Cortex of kidney (tissue), 1 donor: ENCODE data around the gene HIP1.

ENCODE experiments used
- DNase-seq: peaks from one replicate; lab custom pipeline; 2025; lab: John Stamatoyannopoulos, UW

The HIP1 gene

DNA sequence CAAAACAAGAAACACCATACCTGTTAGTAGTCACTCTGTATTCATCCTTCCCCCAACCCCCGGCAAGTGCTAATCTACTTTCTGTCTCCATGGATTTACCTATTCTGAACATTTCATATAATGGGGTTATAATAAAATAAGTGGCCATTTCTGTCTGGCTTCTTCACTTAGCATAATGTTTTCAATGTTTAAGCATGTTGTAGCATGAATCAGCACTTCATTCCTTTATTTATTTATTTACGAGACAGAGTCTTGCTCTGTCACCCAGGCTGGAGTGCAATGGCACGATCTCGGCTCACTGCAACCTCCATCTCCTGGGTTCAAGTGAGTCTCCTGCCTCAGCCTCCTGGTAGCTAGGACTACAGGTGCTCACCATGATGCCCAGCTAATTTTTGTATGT lies 69.2 kb downstream of the HIP1 start:
- DNase-seq, result no peak

- DNase-seq, result no peak
These were observed 70.8 kb downstream of the HIP1 start for GRCh38 chr7:75667938-75668337.

DNA sequence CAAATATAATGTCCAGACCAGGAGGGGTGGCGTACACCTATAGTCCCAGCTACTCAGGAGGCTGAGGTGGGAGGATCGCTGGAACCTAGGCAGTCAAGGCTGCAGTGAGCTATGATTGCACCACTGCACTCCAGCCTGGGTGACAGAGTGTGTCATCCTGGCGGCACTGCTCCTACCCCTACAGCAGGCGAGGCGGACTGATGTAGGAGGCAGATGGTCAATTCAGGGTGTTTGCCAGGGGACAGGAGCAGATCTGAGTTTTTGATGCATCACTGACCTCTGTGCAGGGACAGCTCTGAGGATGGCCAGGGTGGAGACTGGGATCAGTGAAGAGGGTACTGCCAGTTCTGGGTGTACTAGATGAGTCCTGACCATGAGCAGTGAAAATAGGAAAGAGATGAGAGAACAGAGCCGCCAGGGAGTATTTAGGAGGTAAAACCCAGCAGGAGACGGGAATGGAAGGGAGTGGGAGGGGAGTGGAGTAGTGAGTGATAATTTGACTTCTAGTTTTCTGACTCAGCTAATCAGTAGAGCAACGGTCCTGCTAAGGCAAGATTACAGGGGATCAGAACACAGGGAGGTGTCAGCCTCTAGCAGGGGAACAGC lies 75.3 kb downstream of the HIP1 start:
- DNase-seq, result no peak

GRCh38 chr7:75662579-75663301 lies 76.0 kb downstream of the HIP1 start:
- DNase-seq, result no peak

DNA sequence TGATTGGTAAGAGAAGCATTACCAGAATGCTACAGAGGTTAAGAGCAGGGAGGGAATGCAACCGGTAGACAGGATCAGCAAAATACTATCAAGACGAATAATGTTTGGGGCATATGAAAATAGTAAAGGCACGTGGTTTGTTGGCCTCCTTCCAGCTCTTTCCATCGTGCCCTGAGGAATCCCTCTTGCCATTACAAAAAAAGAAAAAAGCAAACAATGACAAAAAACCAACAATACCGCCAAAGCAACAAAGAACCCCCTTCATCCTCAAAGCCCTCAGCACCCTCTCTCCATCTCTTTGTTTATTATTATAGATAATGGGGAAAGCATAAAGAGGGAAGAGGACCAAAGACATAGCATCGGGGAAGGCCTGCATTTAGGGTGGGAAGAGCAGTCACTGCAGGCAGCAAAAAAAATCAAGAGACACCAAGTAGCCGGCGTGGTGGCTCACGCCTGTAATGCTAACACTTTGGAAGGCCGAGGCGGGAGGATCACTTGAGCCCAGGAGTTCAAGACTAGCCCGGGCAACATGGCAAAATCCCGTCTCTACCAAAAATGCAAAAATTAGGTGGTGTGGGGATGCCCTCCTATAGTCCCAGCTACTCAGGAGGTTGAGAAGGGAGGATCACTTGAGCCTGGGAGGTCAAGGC lies 78.0 kb downstream of the HIP1 start:
- no peak for DNase-seq

DNA sequence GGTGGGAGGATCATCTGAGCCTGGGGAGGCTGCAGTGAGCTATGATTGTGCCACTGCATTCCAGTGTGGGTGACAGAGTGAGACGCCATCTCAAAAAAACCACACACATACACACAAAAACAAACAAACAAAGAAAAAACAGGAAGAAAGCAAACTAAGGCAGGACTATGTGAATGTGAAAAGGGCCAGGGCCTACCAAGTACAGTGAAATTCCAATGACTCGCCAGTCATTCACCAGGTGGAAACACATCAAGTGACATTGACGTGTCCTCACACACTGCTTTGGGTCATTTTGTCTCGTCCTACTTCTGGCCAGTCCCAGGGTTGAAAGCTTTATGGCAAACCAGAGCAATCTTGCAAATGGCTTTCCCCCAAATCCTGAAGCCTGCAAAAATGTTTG lies 79.9 kb downstream of the HIP1 start:
- DNase-seq, result no peak

DNA sequence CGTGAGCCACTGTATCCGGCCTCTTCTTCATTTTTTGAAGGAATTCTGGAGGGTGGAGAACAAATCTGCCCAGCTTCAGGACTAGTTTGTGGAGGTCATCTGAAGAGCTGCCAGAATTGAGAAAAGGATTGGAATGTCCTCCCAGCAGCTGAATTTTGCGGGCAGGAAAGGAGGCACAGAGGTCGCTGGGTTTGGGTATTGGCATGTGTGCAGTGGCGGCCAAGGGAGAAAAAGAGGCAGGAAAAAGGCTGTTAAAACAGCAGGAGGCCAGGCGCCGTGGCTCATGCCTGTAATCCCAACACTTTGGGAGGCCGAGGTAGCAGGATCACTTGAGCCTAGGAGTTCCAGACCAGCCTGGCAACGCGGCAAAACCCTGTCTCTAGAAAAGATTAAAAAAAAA lies 80.4 kb downstream of the HIP1 start:
- no peak for DNase-seq

- no peak for DNase-seq
These were observed 80.9 kb downstream of the HIP1 start for GRCh38 chr7:75657866-75658265.

- no peak for DNase-seq
These were observed 82.0 kb downstream of the HIP1 start for GRCh38 chr7:75656740-75657139.

DNA sequence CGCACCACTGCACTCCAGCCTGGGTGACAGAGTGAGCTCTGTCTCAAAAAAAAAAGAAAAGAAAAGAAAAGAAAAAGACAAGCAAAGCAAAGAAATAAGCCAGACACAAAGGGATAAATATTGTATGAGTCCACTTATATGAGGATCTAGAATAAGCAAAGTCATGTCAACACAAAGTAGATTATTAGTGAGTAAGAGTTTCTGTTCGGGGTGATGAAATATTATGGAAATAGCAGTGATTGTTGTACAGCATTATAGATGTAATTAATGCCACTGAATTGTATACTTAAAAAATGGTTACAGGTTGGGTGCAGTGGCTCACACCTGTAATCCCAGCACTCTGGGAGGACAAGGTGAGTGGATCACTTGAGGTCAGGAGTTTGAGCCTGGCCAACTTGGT lies 83.2 kb downstream of the HIP1 start:
- DNase-seq, result no peak

- no peak for DNase-seq
These were observed 83.9 kb downstream of the HIP1 start for GRCh38 chr7:75654855-75655254.

- no peak for DNase-seq
These were observed 85.1 kb downstream of the HIP1 start for GRCh38 chr7:75653651-75654050.

DNA sequence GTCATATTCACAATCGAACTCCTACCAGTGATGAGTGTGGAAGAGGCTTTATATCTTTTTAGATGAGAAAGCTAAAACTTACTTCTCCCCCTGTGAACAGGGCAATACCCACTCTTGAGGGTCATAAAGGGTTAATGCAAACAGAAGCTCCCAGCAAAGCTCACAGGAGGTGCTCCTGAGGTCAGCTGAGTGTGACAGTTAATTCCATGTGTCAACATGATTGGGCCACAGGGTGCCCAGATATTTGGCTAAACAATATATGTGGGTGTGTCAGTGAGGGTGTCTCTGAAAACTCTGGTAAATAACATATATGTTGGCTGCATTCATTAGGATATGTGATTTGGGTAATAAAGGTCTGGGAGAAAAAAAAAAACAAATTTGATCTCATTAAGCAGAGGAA lies 86.0 kb downstream of the HIP1 start:
- DNase-seq, result no peak

DNA sequence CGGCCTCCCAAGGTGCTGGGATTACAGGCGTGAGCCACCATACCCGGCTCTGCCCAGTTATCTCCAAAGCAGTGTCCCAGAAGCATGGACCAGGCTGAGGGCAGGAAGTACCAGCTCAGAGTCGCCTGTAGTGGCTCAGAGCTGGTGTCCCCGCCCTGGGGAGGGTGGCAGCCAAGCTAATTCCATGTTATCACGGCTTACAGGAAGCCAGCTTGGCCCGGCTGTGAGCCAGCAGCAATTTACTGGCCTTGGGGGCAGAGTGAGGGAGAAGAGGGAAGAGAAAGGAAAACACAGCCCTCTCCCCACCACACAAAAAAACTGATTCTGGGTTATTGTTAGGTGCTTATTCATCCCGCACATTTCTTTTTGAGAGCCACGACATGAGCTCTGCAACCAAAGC lies 88.1 kb downstream of the HIP1 start:
- no peak for DNase-seq

DNA sequence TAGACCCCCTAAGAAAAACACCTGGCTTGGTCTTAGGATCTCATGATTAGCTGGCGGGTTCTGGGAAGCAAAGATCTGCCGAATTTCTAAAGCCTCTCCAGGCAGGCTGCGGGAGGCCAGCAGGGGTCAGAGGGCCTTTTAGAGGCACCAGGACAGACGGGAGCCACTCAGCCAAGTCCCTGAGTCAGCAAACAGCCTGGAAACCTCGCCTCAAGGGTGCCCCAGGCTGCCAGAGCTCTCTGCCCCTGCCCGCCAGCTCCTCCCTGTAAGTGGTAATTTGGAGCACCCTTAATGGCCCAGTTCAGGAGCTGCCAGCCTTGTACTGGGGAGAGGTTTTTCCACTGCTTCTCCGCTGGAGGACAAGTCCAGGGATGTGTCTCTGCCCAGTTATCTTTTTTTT lies 88.7 kb downstream of the HIP1 start:
- no peak for DNase-seq

DNA sequence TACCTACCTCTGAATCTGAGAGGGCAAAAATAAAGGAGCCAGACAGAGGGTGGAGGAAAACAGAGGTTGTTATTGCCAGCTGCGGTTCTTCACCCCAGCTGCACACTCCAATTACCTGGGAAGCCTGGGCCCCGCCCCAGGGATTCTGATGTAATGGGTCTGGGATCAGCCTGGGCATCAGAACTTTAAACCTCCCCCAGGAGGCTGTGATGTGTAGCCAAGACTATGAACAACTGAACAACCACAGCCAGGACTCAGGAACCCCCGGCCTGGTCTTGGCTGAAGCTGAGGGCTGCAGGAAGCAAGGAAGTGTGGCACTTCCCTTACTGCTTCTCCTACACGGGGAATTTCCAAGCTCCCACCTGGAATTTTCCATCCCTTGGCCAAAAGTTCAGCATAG lies 89.3 kb downstream of the HIP1 start:
- no peak for DNase-seq

- no peak for DNase-seq
These were observed 90.9 kb downstream of the HIP1 start for GRCh38 chr7:75647709-75648438.

DNA sequence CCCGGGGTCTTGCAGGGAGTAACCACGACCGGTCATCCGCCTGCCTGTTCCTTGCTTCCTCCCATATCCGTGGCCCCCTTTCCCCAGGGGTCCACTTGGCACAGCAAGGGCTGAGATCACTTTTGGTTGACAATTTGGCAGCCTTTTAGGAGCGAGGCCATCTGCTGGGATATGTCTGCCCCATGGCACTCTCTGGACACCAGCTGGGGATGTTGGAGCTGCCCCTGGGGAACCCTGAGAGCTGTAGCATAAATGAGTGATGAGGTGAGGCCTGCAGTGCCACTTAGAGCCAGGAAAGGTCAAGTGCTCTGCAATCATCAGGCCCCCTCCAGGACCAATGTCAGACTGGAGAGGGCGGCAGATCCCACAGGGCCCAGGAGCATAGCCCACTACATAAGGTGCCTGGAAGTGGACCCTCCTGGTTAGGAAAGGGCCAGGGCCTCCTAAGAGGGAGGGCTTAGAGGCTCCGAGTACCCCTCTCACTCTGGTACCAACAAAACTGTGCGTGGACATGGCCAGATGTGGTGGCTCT lies 92.1 kb downstream of the HIP1 start:
- DNase-seq, result no peak

GRCh38 chr7:75645570-75645969 lies 93.2 kb downstream of the HIP1 start:
- no peak for DNase-seq

DNA sequence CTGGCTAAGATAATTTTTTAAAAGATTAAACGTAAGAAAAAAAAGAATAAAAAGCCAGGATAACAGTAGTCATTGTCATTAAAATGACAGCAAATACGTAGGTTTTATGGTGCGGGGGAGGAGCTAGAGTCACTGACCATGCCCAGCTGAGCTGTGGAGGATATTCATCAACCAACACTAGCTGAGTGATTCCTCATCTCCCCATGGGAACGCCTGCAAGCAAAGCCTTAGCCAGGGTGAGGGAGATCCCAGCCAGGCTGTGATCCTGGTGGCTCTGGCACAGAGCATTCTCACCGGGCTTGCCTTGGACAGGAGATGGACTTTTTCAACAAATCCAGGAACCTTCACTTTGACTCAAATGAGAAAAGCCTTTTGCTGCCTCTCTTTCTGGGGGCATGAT lies 94.2 kb downstream of the HIP1 start:
- no peak for DNase-seq

GRCh38 chr7:75642810-75643486 lies 95.8 kb downstream of the HIP1 start:
- DNase-seq, result no peak

GRCh38 chr7:75640201-75640600 lies 98.5 kb downstream of the HIP1 start:
- DNase-seq, result no peak
